Upper lobe of left lung (tissue), 6 donors: ENCODE measurements around the gene F5. TPM values are rescaled to one million over a fixed set of nuclear protein-coding genes. Genes with fewer than 3 reads are reported as not detected.

Source experiments
- ATAC-seq, 2 donors: fragments of 200-7000 bp; cut with Tn5 transposase; one replicate each; pipeline ENCODE4 v1.9.1; 2022; ENCODE audit warnings: mild to moderate bottlenecking in 2 of 2, moderate library complexity in 2 of 2; ENCODE audit not compliant: low FRiP score in 2 of 2
- DNase-seq, 2 donors: peaks; one replicate each; pipeline ENCODE4 v3.0.0-alpha.2; 2019 to 2020
- H3K27ac ChIP-seq, 4 donors: fragments of 200-600 bp; sonication (generic); one replicate each; pipeline ENCODE4 v1.5.1; 2016 to 2019
- H3K27me3 ChIP-seq, 4 donors: fragments of 200-600 bp; sonication (generic); one replicate each; pipeline ENCODE4 v1.5.1; 2017 to 2019
- H3K36me3 ChIP-seq, 4 donors: fragments of 200-600 bp; sonication (generic); one replicate each; pipeline ENCODE4 v1.5.1; 2016 to 2019
- H3K4me1 ChIP-seq, 4 donors: fragments of 200-600 bp; sonication (generic); one replicate each; pipeline ENCODE4 v1.5.1; 2018 to 2019
- H3K4me3 ChIP-seq, 4 donors: fragments of 200-600 bp; sonication (generic); one replicate each; pipeline ENCODE4 v1.5.1; 2017 to 2019; ENCODE audit warnings: mild to moderate bottlenecking in 2 of 4, moderate library complexity in 1 of 4
- H3K9me3 ChIP-seq, 4 donors: fragments of 200-600 bp; sonication (generic); one replicate each; pipeline ENCODE4 v1.5.1; 2018 to 2019
- EP300 ChIP-seq, 4 donors: sonication (generic); formaldehyde crosslinking; IDR thresholded peaks; one replicate each; pipeline ENCODE4 v1.5.1; 2017; ENCODE audit warnings: antibody characterized with exemption in 4 of 4, control low read depth in 2 of 4
- POLR2A ChIP-seq, 4 donors: fragments of 450-650 bp; IDR thresholded peaks; one replicate each; pipeline ENCODE4 v1.5.1; 2016 to 2017; ENCODE audit warnings: antibody characterized with exemption in 4 of 4, mild to moderate bottlenecking in 2 of 4
- POLR2AphosphoS5 ChIP-seq, 2 donors: sonication (generic); formaldehyde crosslinking; IDR thresholded peaks; one replicate each; pipeline ENCODE4 v1.5.1; 2017; ENCODE audit warnings: antibody characterized with exemption in 2 of 2
- WGBS, 2 donors: methylation state at CpG; one replicate each; pipeline ENCODE4 v1.1.5; 2017 to 2018; 5-methylcytosine and 5-hydroxymethylcytosine counted together
- total RNA-seq, 6 donors: library from RNA; depleted of rRNA in 4 of 6; stranded (reverse); fragments of >200 nt in 4 of 6; gene quantifications; one replicate each; pipeline versions ENCODE4 v1.1.0 to v1.2.1, GENCODE V29; 2016 to 2021
- TF ChIP-seq, protein P1 (sequence below), 6 experiments: fragments of 450-650 bp in 4 of 6; fragments of 200-600 bp in 2 of 6; sonication (generic) in 2 of 6; IDR thresholded peaks; one replicate each; pipeline ENCODE4 v1.5.1; 2016 to 2019; ENCODE audit warnings: antibody characterized with exemption in 6 of 6
- donor health status: DM: no; HTN: no; CAD: no; lungs with moderate emphysema.
- donor health status: DM: no; HTN: yes; CAD: no; lungs with severe emphysema.

F5 gene
- total RNA-seq, 6 donors from 2014 or later, result 0.89 to 6.5 (median 2.2) TPM

DNA sequence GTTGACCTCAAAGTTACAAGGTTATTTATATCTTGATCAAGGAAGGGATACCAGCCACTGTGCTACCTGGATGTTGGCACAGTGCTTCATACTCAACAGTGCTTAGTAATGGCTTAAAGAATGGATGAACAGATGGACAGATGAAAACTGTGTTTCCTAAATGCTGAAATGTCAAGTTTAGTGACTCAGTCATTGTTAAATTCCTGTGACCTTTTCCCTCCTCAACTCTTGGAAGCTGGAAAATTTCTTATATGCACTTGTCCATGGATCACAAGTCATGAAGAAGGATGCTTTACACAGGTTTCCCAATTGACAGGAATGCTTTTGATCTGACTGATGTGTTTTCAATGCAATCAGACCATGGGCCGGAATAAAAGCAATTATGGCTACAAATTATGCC, 60.9 kb downstream of the F5 start:
- H3K4me1 ChIP-seq, result peaks cover 0 to 11% (median 2%) of the 10 kb centered on the region in 4 donors
- DNase-seq (no peak), ATAC-seq (no peak)
- WGBS, 2 donors, result 100% methylated on average over 1 of the region's 1 CpG
- no peak for TF ChIP-seq POLR2A (IDR thresholded peaks at IDR 0.05)
- TF ChIP-seq, protein P1, sequence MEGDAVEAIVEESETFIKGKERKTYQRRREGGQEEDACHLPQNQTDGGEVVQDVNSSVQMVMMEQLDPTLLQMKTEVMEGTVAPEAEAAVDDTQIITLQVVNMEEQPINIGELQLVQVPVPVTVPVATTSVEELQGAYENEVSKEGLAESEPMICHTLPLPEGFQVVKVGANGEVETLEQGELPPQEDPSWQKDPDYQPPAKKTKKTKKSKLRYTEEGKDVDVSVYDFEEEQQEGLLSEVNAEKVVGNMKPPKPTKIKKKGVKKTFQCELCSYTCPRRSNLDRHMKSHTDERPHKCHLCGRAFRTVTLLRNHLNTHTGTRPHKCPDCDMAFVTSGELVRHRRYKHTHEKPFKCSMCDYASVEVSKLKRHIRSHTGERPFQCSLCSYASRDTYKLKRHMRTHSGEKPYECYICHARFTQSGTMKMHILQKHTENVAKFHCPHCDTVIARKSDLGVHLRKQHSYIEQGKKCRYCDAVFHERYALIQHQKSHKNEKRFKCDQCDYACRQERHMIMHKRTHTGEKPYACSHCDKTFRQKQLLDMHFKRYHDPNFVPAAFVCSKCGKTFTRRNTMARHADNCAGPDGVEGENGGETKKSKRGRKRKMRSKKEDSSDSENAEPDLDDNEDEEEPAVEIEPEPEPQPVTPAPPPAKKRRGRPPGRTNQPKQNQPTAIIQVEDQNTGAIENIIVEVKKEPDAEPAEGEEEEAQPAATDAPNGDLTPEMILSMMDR (IDR thresholded peaks at IDR 0.05), result no peak
- TF ChIP-seq POLR2AphosphoS5 (IDR thresholded peaks at IDR 0.05), result no peak
- no peak for TF ChIP-seq EP300 (IDR thresholded peaks at IDR 0.05)
- no peaks in the 10 kb centered on the region for H3K27me3 ChIP-seq
- no peaks in the 10 kb centered on the region for H3K36me3 ChIP-seq
- H3K27ac ChIP-seq, result no peak overlapping the region
- H3K9me3 ChIP-seq, result no peaks in the 10 kb centered on the region
- H3K4me3 ChIP-seq, result no peak overlapping the region

DNA sequence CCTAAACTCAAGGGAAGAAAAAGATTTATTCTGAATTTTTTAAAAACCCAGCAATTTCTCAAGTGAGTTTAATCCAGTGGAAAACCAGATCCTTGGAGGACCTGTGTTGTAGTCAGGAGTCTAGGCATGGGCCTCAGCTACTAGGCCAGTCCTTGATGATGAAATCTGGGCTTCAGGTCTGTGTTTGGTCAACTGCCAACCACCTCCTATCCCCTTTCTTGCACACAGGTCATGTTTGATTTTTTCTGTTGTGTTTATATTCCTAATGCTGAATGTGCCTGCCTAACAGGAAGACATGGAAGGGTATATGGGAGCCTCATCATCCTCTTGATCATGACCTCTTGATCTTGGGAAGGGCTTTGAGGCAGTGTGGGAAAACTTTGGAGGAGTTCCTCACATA, 62.4 kb downstream of the F5 start:
- DNase-seq (no peak), ATAC-seq (no peak)
- peaks cover 0 to 4% (median 0%) of the 10 kb centered on the region in 4 donors for H3K4me1 ChIP-seq
- H3K27me3 ChIP-seq, result no peaks in the 10 kb centered on the region
- H3K36me3 ChIP-seq, result no peaks in the 10 kb centered on the region
- H3K4me3 ChIP-seq, result no peak overlapping the region
- H3K27ac ChIP-seq, result no peak overlapping the region
- H3K9me3 ChIP-seq, result no peaks in the 10 kb centered on the region
- no peak for TF ChIP-seq POLR2AphosphoS5 (IDR thresholded peaks at IDR 0.05)
- TF ChIP-seq EP300 (IDR thresholded peaks at IDR 0.05), result no peak
- TF ChIP-seq, protein P1 (IDR thresholded peaks at IDR 0.05), result no peak
- TF ChIP-seq POLR2A (IDR thresholded peaks at IDR 0.05), result no peak

DNA sequence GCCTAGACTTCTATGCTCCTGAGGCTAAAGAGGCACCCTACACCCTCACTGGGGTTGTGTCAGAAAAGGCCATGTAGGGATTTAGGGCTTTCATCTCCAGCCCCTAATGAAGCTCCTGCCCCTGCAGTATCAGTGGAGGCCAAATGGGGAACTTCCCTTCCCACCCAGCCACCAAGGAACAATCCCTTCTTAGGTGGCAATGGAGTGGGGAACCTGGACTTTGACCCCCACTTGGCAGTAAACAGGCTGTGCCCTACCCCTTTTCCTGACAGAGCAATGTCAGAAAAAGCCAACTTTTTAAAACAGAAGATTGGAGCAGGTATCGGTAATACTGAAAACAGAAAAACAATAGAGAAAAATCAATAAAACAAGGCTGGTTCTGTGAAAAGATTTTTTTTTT, 65.1 kb downstream of the F5 start:
- H3K4me3 ChIP-seq, result no peak overlapping the region
- no peak for DNase-seq
- WGBS, 2 donors, result 88 to 90% methylated on average over 1 of the region's 1 CpG
- no peaks in the 10 kb centered on the region for H3K27me3 ChIP-seq
- H3K36me3 ChIP-seq, result no peaks in the 10 kb centered on the region
- no peaks in the 10 kb centered on the region for H3K4me1 ChIP-seq
- H3K27ac ChIP-seq, result no peak overlapping the region
- H3K9me3 ChIP-seq, result no peaks in the 10 kb centered on the region
- no peak for ATAC-seq
- no peak for TF ChIP-seq POLR2AphosphoS5 (IDR thresholded peaks at IDR 0.05)
- TF ChIP-seq POLR2A (IDR thresholded peaks at IDR 0.05), result no peak
- no peak for TF ChIP-seq EP300 (IDR thresholded peaks at IDR 0.05)
- TF ChIP-seq, protein P1 (IDR thresholded peaks at IDR 0.05), result no peak

DNA sequence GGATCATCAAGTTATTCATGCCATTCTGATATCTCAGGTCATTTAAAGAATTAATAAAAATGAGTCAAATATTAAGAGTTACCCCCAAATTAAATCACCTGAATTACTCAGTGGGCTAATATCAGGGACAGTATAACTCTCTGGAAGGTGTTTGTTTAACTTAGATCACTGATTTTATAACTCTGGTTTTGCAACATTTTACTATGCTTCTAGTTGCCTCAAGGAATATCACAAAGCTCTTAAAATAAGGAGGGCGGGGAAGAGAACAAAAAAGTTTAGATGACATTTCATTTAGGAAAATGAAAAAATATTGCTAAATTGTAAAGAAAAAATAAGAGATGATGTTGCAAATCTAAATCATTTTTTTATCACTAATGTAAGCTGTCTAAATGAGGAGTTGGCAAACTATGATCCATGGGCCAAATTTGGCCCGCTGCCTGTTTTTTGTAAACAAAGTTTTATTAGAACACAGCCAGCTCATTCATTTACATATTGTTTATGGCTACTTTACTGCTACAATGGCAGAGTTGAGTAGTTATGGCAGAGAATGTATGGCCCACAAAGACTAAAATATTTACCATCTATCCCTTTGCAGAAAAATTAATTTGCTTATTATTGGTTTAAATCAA, 68.6 kb downstream of the F5 start:
- ATAC-seq (no peak), DNase-seq (no peak)
- Histone ChIP-seq H3K4me3 (no peak overlapping the region), H3K27ac (no peak overlapping the region), H3K27me3 (no peaks in the 10 kb centered on the region), H3K4me1 (peaks cover 0 to 4% (median 2%) of the 10 kb centered on the region in 4 donors), H3K9me3 (no peaks in the 10 kb centered on the region), H3K36me3 (no peaks in the 10 kb centered on the region)
- WGBS, 2 donors, result 76 to 91% methylated on average over 2 of the region's 2 CpGs
- TF ChIP-seq POLR2AphosphoS5 (IDR thresholded peaks at IDR 0.05) (no peak), POLR2A (IDR thresholded peaks at IDR 0.05) (no peak), EP300 (IDR thresholded peaks at IDR 0.05) (no peak)
- TF ChIP-seq, protein P1 (IDR thresholded peaks at IDR 0.05), result no peak

DNA sequence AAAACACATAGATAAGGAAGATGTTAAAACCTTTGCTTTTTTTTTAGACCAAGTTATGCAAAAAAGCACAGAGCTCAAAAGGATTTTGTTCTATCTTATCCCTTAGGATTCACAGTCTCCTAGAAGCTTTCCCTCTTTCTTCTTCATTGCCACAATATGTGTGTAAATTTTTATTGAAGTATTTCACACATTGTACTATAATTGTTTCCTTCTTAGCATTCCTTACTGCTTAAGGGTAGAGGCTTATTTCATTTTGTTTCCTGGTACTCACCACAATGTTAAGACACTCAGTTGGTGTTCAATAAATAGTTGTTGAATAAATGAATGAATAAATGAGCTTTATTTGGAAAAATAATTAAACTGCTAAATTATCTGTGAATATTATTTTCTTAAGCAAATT, 70.6 kb downstream of the F5 start:
- Histone ChIP-seq H3K27me3 (no peaks in the 10 kb centered on the region), H3K4me1 (peaks cover 0 to 4% (median 2%) of the 10 kb centered on the region in 4 donors), H3K9me3 (no peaks in the 10 kb centered on the region), H3K36me3 (no peaks in the 10 kb centered on the region), H3K4me3 (no peak overlapping the region), H3K27ac (no peak overlapping the region)
- ATAC-seq (no peak), DNase-seq (no peak)
- TF ChIP-seq EP300 (IDR thresholded peaks at IDR 0.05) (no peak), POLR2AphosphoS5 (IDR thresholded peaks at IDR 0.05) (no peak), POLR2A (IDR thresholded peaks at IDR 0.05) (no peak)
- TF ChIP-seq, protein P1 (IDR thresholded peaks at IDR 0.05), result no peak
